ENCODE data around the gene LAMA2. TPM values are rescaled to one million over a fixed set of nuclear protein-coding genes. Genes with fewer than 3 reads are reported as not detected.

Gene LAMA2
- total RNA-seq, 2 donors from 2014 or later = 91.5 to 139 TPM

DNA sequence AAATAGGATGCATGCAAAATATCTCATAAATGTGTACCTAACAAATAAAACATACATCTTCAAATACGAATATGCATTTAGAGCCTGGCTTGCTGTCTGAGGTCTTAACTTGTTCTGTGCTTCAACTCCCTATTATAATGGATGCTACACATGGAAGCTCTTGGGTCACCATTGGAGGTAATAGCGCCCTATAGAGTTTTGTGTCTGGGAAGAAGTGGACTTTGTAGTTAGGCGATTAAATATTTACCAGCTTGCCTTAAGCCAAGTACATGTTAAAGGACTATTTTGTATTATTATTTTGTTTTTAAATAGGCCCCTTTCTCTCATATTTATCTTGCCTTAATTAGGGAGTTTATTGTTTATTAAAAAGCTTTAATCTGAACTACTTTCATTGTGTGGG, 107.4 kb downstream of the LAMA2 start:
- intact Hi-C loops (cut with DNase I) = no loop called here

DNA sequence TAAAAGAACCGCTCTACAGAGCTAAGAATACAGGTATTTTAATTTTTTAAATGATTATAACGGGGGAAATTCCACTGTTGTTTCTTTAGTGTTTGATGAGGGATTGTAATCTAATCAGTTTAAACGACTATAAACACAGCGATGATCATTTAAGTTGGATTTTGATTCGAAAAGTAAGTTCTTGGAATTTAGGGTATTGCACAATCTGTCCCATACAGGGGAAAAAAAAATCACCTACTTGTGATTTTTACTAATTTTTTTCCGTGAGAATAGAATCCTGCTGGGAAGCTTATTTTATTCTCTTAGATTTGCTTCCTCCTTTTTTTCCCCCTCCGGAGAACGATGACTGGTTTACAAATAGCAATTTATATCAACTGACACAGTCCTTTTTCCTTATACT, 108.0 kb downstream of the LAMA2 start:
- intact Hi-C loops (cut with DNase I) = no loop called here
- no peak for DNase-seq (ENCODE audit: low spot score)

More for the DNA sequence above, 107.4 kb downstream of the LAMA2 start:
- DNase-seq (ENCODE audit: low spot score) = no peak

DNA sequence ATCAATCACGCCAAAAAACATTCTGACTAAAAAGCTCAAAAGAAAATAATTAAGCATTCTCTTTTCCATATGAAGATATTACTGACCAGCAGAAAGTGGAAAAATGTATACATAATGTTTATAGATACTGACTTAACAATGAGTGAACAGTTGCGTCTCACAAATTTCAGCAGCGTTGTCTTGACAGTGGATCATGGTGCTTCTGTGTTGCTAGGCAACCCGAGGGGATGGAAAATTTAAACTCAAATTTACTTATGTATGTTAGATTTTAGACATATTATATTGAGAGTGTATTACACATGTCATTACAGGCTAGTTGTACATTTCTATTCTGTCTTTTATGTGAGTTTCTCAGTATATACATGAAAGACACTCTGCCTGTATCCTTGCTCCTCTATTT, 110.2 kb downstream of the LAMA2 start:
- intact Hi-C loops (cut with DNase I) = no loop called here
- no peak for DNase-seq (ENCODE audit: low spot score)

DNA sequence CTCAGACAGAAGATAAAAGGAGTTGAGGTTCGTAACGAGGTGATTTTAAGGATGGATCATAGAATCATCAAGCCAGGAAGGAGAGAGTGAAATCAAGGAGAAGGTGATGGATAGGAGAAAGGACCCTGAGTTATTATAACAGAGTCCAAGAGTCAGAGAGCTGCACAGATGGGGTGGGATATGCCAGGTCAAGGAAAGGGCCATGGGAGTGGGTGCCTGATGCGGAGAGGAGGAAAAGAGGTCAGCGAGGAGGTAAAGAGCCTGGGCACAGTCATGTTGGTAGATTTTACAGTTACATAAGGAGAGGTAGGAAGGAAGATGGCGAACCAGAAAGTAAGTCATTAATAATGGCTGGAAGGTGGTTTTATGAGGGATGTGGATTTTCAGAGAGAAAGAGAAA, 114.9 kb downstream of the LAMA2 start:
- intact Hi-C loops (cut with DNase I) = no loop called here
- no peak for DNase-seq (ENCODE audit: low spot score)

DNA sequence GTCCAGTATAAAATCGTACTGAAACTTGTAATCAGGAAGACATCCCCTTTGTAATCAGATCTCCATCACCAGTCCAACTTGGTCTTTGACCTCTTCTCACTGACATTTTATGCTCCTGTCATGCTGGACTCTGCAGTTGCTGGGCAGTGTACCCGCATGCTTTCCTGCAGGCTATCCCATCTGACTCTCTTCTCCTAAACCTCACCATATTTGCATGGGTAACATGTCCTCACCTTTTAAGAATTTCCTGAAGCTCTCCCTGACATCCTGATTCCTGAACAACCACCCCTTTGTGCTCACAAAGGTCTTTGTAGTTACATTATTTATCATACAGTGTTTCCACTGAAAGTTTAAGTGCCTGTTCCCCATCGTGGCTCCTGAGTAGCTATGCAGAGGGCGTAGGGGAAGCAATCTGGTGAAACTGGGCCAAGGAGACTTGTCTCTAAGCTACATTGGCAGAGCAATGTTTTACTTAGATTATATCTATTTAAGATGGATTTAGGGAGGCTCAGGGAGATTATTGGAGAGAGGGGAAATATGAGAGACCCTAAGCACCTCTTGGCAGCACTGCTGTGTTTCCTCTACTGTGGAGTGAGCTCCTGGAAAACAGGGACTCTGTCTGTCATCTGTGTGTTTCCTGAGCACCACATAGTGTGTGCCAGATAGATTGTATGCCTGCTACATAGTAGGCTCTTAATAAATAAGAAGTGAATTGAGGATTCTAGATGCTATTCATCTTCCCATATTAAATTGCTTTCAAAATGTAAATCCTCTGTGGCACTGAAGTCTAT, 124.0 kb downstream of the LAMA2 start:
- DNase-seq (ENCODE audit: low spot score) = no peak
- intact Hi-C loops (cut with DNase I) = no loop called here

DNA sequence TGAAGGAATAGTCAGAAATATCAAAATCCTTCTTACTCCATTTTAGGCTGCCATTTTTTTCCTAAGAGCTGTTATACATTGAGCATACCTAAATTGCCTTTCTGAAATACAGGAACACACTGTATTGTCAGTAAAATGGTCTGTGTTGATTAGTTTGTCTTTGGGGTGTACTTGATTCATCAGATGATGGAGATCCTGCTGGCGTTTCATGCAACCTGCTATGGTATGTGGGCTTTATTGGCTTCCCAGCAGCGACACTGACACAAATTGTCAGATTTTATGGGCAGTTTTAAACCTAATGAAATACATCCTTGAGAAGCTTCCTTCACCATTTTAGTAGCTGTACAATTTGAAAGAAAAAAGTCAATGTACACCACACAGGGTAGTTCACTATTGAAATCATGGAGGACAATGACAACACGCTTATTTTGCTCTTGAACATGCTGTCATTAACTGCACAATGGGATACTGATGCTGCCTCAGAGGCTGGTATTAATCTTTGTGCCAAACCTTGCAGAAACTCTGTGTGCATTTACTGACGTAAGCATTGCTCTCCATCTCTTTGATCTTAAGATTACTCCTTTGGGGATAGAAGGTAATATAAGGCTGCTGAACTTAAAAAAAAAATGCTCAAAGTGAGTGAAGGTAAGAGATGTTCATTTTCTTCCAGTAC, 124.9 kb downstream of the LAMA2 start:
- intact Hi-C loops (cut with DNase I) = no loop called here
- DNase-seq (ENCODE audit: low spot score) = no peak

DNA sequence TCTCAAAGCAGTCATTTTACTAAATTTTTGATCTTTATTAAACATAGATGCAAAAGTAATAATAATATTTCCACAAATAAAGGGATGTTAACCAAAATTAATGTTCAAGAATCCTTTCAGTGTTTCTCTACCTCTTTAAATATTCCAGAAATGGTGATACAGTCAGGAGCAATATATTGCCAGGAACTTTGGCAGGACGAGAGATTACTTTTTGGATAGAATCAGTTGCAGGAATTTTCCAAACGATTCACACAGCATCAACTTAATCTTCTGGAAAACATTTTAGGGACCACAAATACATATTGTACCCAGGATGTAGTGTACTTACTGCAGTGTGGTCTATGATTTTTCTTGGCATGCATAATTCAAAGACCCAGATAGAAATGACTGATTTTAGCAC, 125.7 kb downstream of the LAMA2 start:
- intact Hi-C loops (cut with DNase I) = no loop called here
- DNase-seq (ENCODE audit: low spot score) = no peak

DNA sequence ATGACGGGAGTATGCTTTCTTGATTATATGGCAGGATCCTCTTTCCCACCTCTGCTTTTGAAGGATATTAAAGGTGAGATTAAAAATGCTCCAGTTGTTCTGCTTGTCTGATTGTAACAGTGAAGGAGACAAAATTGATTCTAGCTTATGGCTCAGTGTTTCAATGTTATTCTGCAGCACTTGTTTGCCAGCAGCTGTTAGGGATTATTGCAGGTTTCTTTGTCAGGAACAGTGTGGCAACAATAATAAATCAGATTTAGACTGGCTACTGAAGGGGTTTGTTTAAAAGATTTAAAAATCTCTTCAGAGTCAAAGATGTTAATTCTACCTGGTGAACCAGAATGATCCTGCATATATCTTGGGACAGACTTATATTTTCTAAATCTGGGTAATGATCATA, 126.9 kb downstream of the LAMA2 start:
- DNase-seq (ENCODE audit: low spot score) = no peak
- intact Hi-C loops (cut with DNase I) = no loop called here

DNA sequence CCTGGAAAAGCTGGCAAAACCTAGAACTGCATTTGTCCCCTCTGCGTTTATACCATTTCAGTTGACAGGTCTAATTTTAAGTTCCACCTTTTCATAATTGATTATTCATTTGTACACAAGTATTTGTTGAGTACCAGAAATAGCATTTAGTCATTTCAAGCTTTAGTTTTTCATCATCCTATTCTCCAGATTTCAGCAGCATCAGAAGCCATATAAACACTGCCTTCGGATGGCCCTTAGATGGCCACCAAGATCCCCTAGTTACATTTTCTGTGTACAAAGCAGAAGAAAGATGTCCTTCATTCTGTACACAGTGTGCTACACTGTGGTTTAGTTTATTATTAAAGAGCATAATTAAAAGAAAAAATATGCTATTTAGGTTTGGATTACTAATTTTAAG, 131.4 kb downstream of the LAMA2 start:
- DNase-seq (ENCODE audit: low spot score) = no peak
- intact Hi-C loops (cut with DNase I) = no loop called here

DNA sequence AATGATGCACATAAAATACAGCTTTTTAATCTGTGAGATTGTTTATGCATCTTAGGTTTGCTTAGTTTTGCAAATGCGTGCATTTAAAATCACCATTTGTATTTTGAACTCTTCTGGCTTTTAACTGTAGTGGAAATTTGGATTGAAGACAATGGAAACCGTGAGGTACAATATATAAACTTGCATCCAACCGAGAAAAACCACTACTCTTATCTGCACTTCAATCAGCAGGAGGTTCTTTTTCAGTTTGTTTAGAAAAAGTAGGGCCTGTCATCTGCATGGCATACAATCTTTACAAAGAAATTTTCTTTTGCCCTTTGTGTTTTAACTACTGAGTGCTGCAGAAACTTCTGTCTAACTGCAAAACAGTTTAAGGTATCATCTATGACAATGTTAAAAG, 132.8 kb downstream of the LAMA2 start:
- no peak for DNase-seq (ENCODE audit: low spot score)
- intact Hi-C loops (cut with DNase I) = no loop called here

DNA sequence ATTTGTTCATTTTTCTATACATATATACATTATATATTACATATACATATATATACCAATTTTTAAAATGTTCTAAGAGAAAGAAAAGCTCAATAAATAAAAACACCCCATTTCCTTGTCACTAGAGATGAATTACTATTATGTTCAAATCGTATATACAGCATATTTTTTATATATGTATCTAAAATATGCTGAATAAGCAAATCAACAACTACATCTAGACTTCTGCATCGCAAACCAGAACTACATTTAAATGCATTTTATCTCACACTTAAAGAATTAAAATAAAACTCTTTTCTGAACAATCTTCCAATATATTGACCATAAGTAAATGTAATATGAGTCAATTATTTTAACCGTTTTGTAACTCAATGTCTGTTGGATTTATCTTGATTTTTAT, 133.9 kb downstream of the LAMA2 start:
- intact Hi-C loops (cut with DNase I) = no loop called here
- DNase-seq (ENCODE audit: low spot score) = no peak

DNA sequence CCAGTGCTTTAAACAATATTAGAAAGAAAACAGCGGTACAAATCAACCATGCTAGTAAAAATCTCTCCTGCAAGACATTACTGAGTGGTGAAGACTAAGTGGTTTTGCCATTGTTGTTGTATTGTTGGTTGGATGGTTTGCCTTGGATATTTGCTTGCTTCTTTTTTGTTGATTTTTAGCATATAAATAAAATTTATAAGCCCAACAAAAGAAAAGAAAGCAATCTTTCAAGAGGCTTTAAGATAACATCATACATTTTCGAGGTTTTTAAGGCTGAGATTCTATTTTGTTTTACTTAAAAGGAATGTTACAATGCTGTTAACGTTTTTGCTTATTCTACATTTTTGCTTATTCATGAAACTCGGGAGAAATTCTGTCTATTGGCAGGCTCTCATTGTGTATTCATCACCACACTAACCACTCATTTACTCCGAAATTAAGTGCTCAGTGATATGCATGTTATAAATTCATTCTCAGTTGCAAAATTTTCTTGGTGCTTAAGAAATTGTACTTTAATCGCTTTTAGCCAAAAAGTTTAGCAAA, 139.1 kb downstream of the LAMA2 start:
- intact Hi-C loops (cut with DNase I) = no loop called here
- DNase-seq (ENCODE audit: low spot score) = no peak

DNA sequence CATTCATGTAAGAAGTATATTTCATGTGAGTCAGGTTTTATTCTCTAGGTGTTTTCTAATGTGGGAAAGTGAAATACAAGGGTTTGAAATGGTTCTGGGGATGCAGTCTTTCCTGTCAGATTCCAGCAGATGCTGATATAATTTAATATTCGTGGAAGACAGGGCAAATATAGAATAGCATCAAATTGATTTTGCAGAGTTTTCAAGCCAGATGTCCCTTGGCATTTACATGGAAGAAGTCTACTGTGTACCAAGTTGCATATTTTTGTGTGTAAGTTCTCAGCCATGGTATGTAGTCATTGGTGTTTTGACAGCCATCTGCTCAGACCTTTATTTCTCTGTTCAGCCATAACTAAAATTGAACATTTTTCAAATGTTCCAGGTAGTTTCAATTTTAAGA, 143.7 kb downstream of the LAMA2 start:
- intact Hi-C loops (cut with DNase I) = loop anchor here in 1 of 2 donors (5.0 kb wide), 1 partner anchor 1106 kb away; no protein-coding TSS in a partner anchor
- no peak for DNase-seq (ENCODE audit: low spot score)

DNA sequence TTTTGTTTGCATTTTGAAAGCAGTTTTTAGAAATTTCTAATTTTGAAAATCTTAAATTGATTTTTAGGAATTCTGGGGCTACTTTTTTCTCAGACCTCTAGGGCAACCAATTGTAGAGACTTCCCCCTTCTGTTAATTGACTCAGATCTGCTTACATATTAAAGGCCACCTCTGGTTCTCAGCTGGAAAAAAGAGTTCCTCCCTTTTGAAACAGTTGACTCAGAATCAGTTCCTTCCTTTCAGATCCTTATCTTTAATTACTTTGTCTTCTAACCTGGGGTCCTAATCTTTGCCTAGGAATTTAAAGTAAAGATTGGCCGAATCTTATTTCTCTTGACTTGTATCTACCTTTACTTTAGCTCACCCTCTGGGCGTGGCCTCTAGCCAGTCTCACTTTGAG, 146.8 kb downstream of the LAMA2 start:
- intact Hi-C loops (cut with DNase I) = loop anchor here in 1 of 2 donors (5.0 kb wide), 1 partner anchor 1103 kb away; no protein-coding TSS in a partner anchor
- no peak for DNase-seq (ENCODE audit: low spot score)

DNA sequence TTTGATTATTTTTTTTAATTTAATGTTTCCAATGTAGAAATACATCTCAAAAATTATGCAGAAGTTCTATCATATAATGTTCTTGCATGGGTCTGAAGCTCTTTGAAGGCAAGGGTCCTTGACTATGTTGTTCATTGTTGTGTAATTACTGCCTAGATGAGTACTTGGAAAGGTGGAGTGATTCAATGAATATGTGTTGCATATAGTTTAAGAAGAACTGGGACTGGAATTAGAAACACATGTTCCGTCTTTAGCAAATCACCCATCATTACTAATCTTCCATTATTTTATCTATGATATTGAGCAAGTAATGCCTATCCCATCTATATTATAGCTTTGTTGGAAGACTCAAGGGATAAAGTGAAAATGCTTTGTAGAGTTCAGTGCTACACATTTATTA, 147.3 kb downstream of the LAMA2 start:
- DNase-seq (ENCODE audit: low spot score) = no peak
- intact Hi-C loops (cut with DNase I) = no loop called here

DNA sequence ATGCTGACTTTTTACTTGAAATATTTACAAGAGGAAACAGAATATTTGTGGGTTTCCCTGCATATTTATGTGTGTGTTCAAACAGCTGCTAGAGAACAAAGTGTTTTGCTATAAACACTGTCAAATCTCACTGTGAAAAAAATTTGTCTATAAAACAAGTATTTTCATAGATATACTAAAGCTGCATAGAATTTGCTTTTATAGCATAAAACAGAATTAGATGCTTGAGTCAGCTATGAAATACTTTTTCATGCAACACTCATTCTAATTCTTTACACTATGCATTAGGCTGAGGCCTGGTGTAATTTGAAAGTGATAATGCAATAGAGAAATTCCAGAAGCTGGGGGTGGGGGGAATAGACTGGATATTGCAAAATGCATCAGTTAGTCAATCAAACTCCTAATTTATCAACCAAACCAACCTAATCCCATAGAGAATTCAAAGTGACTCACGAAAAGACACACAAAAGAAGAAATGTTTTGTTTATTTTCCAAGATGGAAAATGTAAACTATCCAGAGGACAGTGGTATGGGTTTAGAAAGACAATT, 148.2 kb downstream of the LAMA2 start:
- intact Hi-C loops (cut with DNase I) = no loop called here
- no peak for DNase-seq (ENCODE audit: low spot score)

DNA sequence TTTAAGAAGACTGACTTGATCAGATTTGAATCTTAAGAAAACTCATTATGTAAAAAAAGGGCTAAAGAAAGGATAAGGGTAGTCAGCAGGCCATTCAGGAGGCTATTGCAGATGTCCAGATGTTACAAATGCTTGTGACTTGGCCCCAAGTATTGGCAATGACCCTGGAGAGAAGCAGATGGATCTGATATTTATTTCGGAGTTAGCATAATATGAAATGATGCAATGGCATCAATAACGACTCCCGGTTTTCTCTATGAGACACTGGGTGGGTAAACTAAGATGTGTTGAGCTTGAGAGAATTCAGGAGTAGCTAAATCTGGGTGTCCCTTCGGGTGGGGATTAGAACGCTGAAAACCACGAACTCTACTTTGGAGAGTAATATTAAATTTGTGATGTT, 149.7 kb downstream of the LAMA2 start:
- no peak for DNase-seq (ENCODE audit: low spot score)
- intact Hi-C loops (cut with DNase I) = no loop called here

DNA sequence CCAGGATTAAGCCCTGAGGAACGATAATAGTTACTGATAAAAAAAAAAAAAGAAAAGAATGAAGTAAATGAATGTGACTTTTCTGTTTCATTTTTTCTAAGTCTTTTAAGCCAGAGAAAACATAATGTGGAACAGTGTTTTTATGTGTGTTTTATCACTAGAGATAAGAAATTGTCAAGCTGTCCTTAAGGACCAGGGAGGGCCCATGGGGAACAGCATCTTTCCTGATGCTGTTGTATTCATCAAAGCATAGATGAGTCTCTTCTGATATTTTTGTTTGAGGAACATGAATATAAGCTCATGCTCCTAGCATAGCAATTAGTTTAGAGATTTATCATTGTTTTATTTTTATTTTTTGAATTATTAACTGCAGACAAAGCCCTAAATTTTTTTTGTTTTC, 150.2 kb downstream of the LAMA2 start:
- no peak for DNase-seq (ENCODE audit: low spot score)
- intact Hi-C loops (cut with DNase I) = no loop called here

DNA sequence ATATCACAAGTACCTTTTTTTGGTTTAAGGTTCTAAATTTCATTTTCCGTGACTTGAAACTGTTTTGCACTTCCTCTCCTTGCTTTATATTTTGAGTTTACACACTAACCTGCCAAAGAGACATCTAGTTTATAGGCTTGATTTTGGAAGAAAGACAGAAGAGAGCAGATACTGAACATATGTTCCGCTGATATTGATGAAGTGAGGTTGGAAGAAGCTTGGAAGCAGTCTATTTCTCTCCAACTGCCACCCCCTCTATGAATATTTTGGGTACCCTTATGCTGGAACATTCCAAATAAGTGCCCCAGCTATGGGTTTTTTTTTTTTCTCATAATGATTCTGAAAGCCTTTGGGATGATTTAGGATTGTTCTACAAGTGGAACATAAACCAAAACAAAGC, 150.6 kb downstream of the LAMA2 start:
- DNase-seq (ENCODE audit: low spot score) = no peak
- intact Hi-C loops (cut with DNase I) = no loop called here

DNA sequence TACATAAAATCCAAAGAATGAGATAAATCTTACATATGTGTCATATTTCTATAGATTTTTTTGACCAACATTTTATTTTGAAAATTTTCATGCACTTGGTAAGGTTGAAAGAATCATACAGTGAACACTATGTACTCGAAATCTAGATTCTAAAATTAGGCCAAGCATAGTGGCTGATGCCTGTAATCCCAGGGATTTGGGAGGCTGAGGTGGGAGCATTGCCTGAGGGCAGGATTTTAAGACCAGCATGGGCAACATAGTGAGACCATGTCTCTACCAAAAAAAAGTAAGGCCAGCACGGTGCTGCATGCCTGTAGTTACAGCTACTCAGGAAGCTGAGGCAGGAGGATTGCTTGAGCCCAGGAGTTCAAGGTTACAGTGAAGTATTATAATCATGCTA, 158.6 kb downstream of the LAMA2 start:
- intact Hi-C loops (cut with DNase I) = no loop called here
- DNase-seq (ENCODE audit: low spot score) = no peak

DNA sequence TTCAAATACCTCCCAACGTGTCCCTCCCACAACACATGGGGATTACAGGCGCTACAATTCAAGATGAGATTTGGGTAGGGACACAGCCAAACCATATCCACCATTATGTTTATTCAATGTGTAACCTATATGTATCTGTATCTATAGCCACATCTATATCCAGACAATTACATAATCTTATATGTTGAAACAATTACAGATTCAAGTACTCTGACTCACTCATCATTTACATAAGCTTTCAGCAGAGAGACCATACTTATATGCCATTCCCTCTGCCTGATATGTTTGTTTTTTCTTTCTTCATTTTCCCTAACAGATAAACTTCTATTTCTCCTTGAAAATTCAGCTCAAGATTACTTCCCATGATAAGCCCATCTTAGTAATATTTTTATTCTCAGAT, 163.6 kb downstream of the LAMA2 start:
- no peak for DNase-seq (ENCODE audit: low spot score)
- intact Hi-C loops (cut with DNase I) = no loop called here

All from posterior vena cava (tissue), 2 donors.